HG03280 (cell line): ENCODE data around the gene RPL18A.
"Not testable (repeated sequence)": the region's sequence is repeated elsewhere in the genome, so short reads cannot be mapped to it uniquely, and the experiment has no call there.

Experiments
- ATAC-seq: cut with Tn5 transposase; IDR thresholded peaks from one replicate; pipeline ENCODE4 v1.9.1; 2021; ENCODE audit warnings: mild to moderate bottlenecking, moderate library complexity; ENCODE audit not compliant: unreplicated experiment

The RPL18A gene

DNA sequence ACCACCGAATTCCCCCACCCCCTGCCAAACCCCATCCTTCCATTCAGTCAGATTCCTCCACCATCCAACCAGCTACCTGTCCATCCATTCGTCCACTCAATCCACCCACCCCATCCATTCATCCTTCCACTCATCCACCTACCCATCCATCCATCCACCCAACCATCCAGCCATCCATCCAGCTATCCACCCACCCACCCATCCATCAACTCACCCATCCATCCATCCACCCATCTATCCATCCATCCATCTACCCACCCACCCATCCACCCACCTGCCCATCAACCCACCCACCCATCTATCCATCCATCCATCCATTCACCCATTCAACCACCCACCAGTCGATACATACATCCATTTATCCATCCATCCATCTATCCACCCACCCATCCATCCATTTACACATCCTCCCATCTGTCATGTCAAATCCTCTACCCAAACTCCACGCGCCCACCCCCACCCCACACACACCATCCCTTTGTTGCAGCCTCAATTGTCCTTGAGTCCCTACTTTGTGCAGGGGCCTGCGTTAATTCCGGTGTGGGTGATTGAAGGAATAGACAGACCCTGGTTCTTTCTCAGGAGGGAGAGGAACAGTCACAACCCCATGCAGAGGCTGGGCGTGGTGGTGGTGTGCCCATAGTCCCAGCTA is 6.7 kb downstream of the RPL18A start:
- ATAC-seq, result no peak

GRCh38 chr19:17866964-17867486 is 7.3 kb downstream of the RPL18A start:
- no peak for ATAC-seq

GRCh38 chr19:17868669-17869068 is 9.0 kb downstream of the RPL18A start:
- no peak for ATAC-seq

DNA sequence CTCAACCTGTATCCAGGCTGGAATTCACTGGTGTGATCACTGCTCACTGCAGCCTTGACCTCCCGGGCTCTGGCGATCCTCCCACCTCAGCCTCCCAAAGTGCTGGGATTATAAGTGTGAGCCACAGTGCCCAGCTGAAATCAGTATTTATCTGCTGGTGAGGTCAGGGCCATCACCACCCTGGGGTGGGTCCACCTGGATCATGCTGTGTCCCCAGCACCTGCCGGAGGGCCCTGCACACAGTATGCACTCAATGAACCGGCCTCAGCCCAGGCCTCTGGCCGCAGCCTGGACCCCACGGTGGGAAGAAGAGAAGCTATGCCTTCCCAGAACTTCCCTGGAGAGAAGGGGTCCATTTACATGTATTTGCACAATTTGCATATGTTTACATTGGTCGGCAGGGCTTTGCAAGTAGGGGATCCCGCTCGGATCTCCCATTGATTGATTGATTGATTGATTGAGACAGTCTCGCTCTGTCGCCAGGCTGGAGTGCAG is 9.5 kb downstream of the RPL18A start:
- no peak for ATAC-seq

- ATAC-seq, result no peak
Measured at GRCh38 chr19:17871032-17871877, 11.5 kb downstream of the RPL18A start.

DNA sequence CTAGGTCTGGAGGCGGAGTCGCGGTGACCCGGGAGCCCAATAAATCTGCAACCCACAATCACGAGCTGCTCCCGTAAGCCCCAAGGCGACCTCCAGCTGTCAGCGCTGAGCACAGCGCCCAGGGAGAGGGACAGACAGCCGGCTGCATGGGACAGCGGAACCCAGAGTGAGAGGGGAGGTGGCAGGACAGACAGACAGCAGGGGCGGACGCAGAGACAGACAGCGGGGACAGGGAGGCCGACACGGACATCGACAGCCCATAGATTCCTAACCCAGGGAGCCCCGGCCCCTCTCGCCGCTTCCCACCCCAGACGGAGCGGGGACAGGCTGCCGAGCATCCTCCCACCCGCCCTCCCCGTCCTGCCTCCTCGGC is 12.2 kb downstream of the RPL18A start, which contains the start of gene SLC5A5:
Gene SLC5A5 (plus strand): TSS at position 68 of the 373 bp plus-strand sequence. CDS start 375 bp downstream, outside the sequence.
- no peak for ATAC-seq

DNA sequence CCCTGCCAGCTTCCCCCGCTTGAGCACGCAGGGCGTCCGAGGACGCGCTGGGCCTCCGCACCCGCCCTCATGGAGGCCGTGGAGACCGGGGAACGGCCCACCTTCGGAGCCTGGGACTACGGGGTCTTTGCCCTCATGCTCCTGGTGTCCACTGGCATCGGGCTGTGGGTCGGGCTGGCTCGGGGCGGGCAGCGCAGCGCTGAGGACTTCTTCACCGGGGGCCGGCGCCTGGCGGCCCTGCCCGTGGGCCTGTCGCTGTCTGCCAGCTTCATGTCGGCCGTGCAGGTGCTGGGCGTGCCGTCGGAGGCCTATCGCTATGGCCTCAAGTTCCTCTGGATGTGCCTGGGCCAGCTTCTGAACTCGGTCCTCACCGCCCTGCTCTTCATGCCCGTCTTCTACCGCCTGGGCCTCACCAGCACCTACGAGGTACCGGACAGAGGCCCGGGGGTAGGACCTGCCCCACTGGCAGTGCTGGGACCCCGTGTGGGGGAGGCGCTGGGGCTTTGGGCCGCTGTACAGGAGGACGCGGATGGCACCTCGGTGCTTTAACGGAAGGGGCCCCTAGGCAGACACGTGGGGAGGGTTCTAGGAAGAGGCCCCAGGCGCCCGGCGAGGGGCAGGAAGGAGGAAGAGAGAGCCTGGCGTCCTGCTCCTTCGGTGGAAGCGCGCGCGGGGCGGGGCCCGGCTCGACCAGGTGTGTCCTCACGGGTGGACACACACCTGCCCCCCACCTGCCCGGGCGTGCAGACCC is 12.7 kb downstream of the RPL18A start:
- ATAC-seq, result no peak

- peak; percentile 41 for ATAC-seq
Measured at GRCh38 chr19:17873786-17874757, 14.4 kb downstream of the RPL18A start.

- ATAC-seq, result no peak
Measured at GRCh38 chr19:17874758-17875135, 15.0 kb downstream of the RPL18A start.

GRCh38 chr19:17877696-17878095 is 18.0 kb downstream of the RPL18A start:
- ATAC-seq, result no peak

GRCh38 chr19:17879466-17879865 is 19.8 kb downstream of the RPL18A start:
- no peak for ATAC-seq

GRCh38 chr19:17881701-17882100 is 22.0 kb downstream of the RPL18A start:
- no peak for ATAC-seq

DNA sequence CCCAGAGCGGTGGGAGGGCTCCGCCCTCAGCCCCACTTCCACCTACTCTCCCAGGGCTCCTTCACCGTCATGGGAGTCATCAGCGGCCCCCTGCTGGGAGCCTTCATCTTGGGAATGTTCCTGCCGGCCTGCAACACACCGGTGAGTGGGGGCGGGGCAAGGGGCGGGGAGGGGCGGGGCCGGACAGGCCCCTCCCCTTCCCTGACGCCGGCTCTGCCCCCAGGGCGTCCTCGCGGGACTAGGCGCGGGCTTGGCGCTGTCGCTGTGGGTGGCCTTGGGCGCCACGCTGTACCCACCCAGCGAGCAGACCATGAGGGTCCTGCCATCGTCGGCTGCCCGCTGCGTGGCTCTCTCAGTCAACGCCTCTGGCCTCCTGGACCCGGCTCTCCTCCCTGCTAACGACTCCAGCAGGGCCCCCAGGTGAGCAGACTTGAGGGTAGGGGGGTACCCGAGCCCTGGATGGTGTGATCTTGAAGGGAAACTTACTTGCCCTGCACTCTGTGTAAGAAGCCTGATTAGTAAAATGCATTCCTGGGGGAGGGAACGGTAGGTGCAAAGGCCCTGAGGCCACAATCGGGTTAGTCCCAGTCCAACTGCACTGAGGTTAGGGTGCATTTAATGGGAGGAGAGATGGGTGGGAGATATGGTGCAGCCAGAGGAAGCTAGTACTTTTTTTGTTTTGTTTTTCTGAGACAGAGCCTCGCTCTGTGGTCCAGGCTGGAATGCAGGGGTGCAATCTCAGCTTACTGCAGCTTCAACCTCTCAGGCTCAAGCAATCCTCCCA is 24.1 kb downstream of the RPL18A start:
- no peak for ATAC-seq

DNA sequence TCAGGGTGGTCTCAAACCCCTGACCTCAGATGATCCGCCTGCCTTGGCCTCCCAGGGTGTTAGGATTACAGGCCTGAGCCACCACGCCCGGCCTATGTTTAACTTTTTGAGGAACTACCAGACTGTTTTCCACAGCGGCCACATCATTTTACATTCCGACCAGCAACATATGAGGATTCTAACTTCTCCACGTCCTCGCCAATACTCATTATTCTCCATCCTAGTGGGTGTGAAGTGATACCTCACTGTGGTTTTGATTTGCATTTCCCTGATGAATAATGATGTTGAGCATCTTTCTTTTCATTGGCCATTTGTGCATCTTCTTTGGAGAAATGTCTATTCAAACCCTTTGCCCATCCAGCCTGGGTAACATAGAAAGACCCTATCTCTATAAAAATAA is 26.8 kb downstream of the RPL18A start:
- ATAC-seq, result no peak

DNA sequence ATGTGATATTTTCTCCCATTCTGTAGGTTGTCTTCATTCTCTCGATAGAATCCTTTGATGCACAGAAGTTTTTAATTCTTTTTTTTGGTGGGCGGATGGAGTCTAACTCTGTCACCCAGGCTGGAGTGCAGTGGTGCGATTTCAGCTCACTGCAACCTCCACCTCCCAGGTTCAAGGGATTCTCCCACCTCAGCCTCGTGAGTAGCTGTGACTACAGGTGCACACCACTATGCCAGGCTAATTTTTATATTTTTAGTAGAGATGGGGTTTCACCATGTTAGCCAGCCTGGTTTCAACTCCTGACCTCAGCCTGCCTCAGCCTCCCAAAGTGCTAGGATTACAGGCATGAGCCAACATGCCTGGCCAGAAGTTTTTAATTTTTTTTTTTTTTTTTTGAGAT is 27.5 kb downstream of the RPL18A start:
- not testable (repeated sequence) for ATAC-seq

GRCh38 chr19:17888260-17888659 is 28.6 kb downstream of the RPL18A start:
- ATAC-seq, result no peak

DNA sequence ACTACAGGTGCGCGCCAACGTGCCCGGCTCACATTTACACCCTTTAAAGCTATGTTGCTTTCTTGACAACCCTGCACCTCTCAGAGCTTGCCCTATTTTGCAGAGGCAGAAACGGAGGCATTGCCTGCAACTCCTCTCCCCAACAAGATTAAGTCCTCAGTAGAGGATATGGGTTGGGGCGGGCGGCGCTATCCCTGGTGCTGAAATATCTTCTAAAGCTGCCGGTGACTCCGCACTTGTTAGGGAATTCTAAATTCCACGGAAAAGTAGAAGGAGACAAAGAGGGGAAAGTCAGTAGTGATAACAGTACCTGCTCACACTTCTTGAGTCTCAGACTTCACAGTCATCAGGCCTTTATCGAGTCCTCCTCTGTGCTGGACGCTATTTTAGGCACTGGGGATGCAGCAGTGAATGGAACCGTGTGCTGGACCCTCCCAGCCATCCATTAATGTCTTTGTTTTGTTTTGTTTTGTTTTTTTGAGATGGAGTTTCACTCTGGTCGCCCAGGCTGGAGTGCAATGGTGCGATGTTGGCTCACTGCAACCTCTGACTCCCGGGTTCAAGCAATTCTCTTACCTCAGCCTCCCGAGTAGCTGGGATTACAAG is 30.0 kb downstream of the RPL18A start:
- no peak for ATAC-seq

DNA sequence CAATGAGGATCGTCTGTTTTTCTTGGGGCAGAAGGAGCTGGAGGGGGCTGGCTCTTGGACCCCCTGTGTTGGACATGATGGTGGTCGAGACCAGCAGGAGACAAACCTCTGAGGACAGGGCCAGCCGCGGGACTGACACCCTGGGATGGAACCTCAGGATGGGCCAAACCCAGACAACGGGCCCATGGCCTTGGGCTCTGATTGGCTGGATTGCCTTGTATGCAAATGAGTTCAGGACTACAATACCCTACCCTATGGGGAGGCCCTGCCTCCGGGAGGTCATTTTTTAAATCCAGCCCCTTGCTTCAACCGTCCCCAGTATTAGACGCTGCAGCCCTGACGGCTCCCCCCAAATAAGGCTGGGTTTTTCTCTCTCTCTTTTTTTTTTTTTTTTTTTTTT is 34.1 kb downstream of the RPL18A start:
- ATAC-seq, result no peak

DNA sequence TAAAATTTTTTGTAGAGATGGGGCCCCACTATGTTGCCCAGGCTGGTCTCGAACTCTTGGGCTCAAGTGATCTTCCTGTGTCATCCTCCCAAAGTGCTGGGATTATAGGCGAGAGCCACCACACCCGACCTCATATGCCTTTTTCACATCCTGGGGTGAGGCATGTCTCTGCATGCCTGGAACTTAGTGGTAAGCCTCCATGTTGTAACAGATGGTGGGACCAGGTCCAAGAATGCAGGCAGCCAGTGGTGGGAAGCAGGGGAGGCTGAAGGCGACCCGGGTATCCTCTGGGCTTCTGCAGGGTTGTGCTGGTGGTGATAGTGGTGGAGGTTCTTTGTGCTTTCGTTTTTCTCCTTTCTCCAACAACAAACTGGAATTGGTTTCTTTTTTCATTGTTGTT is 43.0 kb downstream of the RPL18A start:
- no peak for ATAC-seq
